ENCODE measurements around the gene HIP1R.
"Not testable (repeated sequence)": the region's sequence is repeated elsewhere in the genome, so short reads cannot be mapped to it uniquely, and the experiment has no call there.

HIP1R gene

GRCh38 chr12:122862872-122863701, 27.8 kb downstream of the HIP1R start:
- DNase-seq: no peak

GRCh38 chr12:122864894-122865253, 29.6 kb downstream of the HIP1R start:
- no peak for DNase-seq

- no peak for DNase-seq
These were observed 30.3 kb downstream of the HIP1R start for GRCh38 chr12:122865268-122866231.

GRCh38 chr12:122866379-122866778, 31.1 kb downstream of the HIP1R start:
- DNase-seq: no peak

GRCh38 chr12:122866950-122867607, 31.8 kb downstream of the HIP1R start:
- no peak for DNase-seq

GRCh38 chr12:122867691-122868461, 32.6 kb downstream of the HIP1R start:
- DNase-seq: no peak

- DNase-seq: no peak
These were observed 33.4 kb downstream of the HIP1R start for GRCh38 chr12:122868471-122869177.

GRCh38 chr12:122869207-122869973, 34.1 kb downstream of the HIP1R start:
- no peak for DNase-seq

- no peak for DNase-seq
These were observed 35.0 kb downstream of the HIP1R start for GRCh38 chr12:122870163-122870842.

GRCh38 chr12:122870867-122871664, 35.8 kb downstream of the HIP1R start:
- no peak for DNase-seq

- peak; percentile 64 for DNase-seq
These were observed 36.9 kb downstream of the HIP1R start for GRCh38 chr12:122871851-122872780.

- no peak for DNase-seq
These were observed 37.6 kb downstream of the HIP1R start for GRCh38 chr12:122872815-122873361.

GRCh38 chr12:122873540-122873939, 38.3 kb downstream of the HIP1R start:
- DNase-seq: no peak

- DNase-seq: no peak
These were observed 38.8 kb downstream of the HIP1R start for GRCh38 chr12:122874081-122874480.

GRCh38 chr12:122875590-122876220, 40.4 kb downstream of the HIP1R start:
- DNase-seq: peak; percentile 56

- not testable (repeated sequence) for DNase-seq
These were observed 41.0 kb downstream of the HIP1R start for GRCh38 chr12:122876281-122876680.

- DNase-seq: no peak
These were observed 41.5 kb downstream of the HIP1R start for GRCh38 chr12:122876731-122877130.

All from activated CD4-positive, alpha-beta T cell treated with anti-CD3 and anti-CD28 coated beads, Interleukin-2, amount 50 U/mL, for 16 hours (primary cell).